ENCODE data around the gene PASD1.

PASD1 gene

DNA sequence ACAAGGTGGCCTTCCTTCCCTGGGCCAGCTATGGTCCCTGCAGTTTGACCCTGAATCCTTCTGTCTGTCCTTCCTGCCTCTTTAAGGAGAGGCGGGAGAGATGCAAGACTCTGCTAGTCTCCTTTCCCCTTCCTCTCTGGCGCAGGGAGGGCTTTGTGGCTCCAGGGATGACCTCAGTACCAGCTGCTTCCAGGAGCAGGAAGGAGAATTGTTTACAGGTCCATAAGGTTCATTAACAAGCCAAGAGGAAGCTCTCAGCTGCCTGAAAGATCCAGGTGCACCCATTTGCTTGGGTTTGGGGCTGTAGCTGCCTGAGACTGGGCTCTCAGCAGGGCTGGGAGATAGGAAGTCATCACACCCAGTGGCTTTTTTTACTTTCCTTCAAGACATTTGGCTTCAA is 148.3 kb downstream of the PASD1 start:
- Histone ChIP-seq H3K36me3 (no peaks in the 10 kb centered on the region), H3K9me3 (ENCODE audit: severe bottlenecking) (peaks cover 2% of the 10 kb centered on the region), H3K27ac (no peak overlapping the region), H3K4me3 (ENCODE audit: low read depth, low read length) (no peak overlapping the region), H3K27me3 (ENCODE audit: insufficient read depth, low read depth, severe bottlenecking) (peaks cover 29% of the 10 kb centered on the region)
- TF ChIP-seq, protein P1, sequence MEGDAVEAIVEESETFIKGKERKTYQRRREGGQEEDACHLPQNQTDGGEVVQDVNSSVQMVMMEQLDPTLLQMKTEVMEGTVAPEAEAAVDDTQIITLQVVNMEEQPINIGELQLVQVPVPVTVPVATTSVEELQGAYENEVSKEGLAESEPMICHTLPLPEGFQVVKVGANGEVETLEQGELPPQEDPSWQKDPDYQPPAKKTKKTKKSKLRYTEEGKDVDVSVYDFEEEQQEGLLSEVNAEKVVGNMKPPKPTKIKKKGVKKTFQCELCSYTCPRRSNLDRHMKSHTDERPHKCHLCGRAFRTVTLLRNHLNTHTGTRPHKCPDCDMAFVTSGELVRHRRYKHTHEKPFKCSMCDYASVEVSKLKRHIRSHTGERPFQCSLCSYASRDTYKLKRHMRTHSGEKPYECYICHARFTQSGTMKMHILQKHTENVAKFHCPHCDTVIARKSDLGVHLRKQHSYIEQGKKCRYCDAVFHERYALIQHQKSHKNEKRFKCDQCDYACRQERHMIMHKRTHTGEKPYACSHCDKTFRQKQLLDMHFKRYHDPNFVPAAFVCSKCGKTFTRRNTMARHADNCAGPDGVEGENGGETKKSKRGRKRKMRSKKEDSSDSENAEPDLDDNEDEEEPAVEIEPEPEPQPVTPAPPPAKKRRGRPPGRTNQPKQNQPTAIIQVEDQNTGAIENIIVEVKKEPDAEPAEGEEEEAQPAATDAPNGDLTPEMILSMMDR (IDR thresholded peaks at IDR 0.05; ENCODE audit: low read depth, low read length): no peak
- no peak for DNase-seq

DNA sequence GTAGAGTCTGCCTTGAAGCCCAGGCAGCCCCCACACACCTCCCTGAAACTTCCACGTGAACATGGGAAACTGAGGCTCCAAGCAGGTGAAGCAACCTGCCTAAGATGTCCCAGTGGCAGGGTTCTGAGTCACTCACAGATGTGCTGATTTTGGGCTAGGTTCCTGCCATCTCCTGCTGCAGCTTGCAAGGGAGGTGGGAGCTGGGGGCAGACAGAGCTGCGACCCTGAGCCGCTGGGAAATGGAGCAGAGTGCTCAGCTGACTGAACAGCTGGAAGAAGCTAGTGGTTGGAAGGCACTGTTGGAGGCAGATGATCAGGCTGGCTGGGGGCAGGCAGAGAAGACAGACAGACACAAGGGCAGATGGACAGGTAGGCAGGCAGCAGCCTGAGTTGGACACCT is 148.8 kb downstream of the PASD1 start:
- no peak for DNase-seq
- TF ChIP-seq, protein P1 (IDR thresholded peaks at IDR 0.05; ENCODE audit: low read depth, low read length): no peak
- Histone ChIP-seq H3K9me3 (ENCODE audit: severe bottlenecking) (peaks cover 2% of the 10 kb centered on the region), H3K27me3 (ENCODE audit: insufficient read depth, low read depth, severe bottlenecking) (peaks cover 34% of the 10 kb centered on the region), H3K4me3 (ENCODE audit: low read depth, low read length) (no peak overlapping the region), H3K27ac (no peak overlapping the region), H3K36me3 (no peaks in the 10 kb centered on the region)

- TF ChIP-seq, protein P1 (IDR thresholded peaks at IDR 0.05; ENCODE audit: low read depth, low read length): peak; percentile 89
- peak; percentile 56 for DNase-seq
- no peak overlapping the region for H3K4me3 ChIP-seq (ENCODE audit: low read depth, low read length)
- no peaks in the 10 kb centered on the region for H3K9me3 ChIP-seq (ENCODE audit: severe bottlenecking)
- peaks cover 40% of the 10 kb centered on the region for H3K27me3 ChIP-seq (ENCODE audit: insufficient read depth, low read depth, severe bottlenecking)
- H3K27ac ChIP-seq: no peak overlapping the region
- no peaks in the 10 kb centered on the region for H3K36me3 ChIP-seq
Measured at GRCh38 chrX:151713849-151714248, 150.4 kb downstream of the PASD1 start.

DNA sequence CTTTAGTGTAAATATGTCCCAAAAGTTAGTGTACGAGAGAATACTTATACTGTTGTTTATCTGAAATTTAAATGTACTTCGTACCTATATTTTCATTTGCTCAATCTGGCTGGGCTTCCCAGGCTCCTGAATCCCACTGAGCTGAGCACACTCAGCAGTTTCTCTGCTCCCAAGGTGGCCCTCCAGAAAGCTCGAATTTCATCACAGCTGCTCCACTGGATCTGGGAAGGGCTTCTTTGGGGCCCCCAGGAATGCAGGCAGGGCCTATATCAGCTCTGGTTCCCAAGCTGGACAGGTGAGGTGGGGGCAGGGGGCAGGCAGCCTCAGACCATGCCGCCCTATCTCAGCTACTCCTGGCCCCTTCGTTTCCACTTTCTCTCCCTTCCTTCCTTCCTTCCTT is 150.9 kb downstream of the PASD1 start:
- Histone ChIP-seq H3K9me3 (ENCODE audit: severe bottlenecking) (no peaks in the 10 kb centered on the region), H3K36me3 (no peaks in the 10 kb centered on the region), H3K4me3 (ENCODE audit: low read depth, low read length) (no peak overlapping the region), H3K27me3 (ENCODE audit: insufficient read depth, low read depth, severe bottlenecking) (peaks cover 38% of the 10 kb centered on the region), H3K27ac (no peak overlapping the region)
- no peak for DNase-seq
- TF ChIP-seq, protein P1 (IDR thresholded peaks at IDR 0.05; ENCODE audit: low read depth, low read length): no peak

DNA sequence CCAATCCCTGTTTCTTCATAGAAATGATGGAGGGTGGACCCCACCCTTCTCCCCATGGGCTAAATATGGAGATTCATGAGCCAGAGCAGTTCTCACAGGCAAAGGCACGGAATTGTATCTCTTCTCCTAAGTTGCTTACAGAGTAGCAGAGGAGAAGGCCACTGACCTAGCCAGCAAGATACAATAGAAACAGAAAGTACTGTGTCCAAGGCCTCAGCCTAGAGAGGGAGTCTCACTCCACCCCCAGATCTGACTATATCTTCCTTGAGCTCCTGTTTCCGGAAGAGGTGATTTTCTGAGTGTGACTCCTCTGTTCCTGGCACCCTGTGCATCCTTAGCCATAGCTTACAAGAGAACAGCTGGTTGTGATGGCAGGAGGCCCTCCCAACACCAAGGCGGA is 152.3 kb downstream of the PASD1 start, which contains the start of gene FATE1:
Gene FATE1, plus strand, starts transcription at position 284 of the 400 bp plus-strand sequence. Its CDS starts 85 bp downstream, at position 369.
- no peaks in the 10 kb centered on the region for H3K9me3 ChIP-seq (ENCODE audit: severe bottlenecking)
- H3K4me3 ChIP-seq (ENCODE audit: low read depth, low read length): no peak within 1 kb of the TSS
- TF ChIP-seq, protein P1 (IDR thresholded peaks at IDR 0.05; ENCODE audit: low read depth, low read length): no peak
- H3K36me3 ChIP-seq: no peaks in the 10 kb centered on the region
- no peak within 1 kb of the TSS for H3K27ac ChIP-seq
- H3K27me3 ChIP-seq (ENCODE audit: insufficient read depth, low read depth, severe bottlenecking): peaks cover 45% of the 10 kb centered on the region
- DNase-seq: no peak

DNA sequence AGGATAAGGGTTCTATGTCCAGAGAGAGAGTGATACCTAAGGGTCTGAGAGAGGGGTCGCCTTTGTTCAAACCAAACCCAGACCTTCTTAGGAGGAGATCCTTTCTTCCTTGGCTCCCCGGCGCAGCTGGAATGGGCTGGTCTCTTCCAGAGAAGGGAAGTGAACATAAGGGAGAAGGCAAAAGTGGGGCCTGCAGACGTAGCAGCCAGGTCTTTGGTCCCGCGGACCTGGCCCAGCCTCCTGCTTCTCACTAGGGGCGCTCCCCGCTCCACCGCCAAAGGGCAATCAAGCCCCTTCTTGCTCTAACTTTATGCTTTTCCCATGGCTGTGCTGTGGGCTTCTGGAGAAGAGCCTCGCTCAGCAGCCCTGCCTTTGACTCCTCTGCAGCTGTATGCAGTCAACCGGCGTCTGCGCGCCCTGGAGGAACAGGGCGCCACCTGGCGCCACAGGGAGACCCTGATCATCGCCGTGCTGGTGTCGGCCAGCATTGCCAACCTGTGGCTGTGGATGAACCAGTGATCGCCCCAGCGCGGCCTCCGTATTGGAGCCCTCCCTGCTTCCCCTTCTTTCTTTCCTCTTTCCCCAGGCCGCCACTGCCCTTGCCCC is 158.9 kb downstream of the PASD1 start:
- H3K27me3 ChIP-seq (ENCODE audit: insufficient read depth, low read depth, severe bottlenecking): peaks cover 55% of the 10 kb centered on the region
- no peak overlapping the region for H3K4me3 ChIP-seq (ENCODE audit: low read depth, low read length)
- DNase-seq: peak; percentile 67
- H3K9me3 ChIP-seq (ENCODE audit: severe bottlenecking): no peaks in the 10 kb centered on the region
- TF ChIP-seq, protein P1 (IDR thresholded peaks at IDR 0.05; ENCODE audit: low read depth, low read length): peak; percentile 91
- H3K27ac ChIP-seq: no peak overlapping the region
- no peaks in the 10 kb centered on the region for H3K36me3 ChIP-seq
